ENCODE data around the gene KRT10. TPM values are rescaled to one million over a fixed set of nuclear protein-coding genes. Genes with fewer than 3 reads are reported as not detected.
"Not testable (repeated sequence)": the region's sequence is repeated elsewhere in the genome, so short reads cannot be mapped to it uniquely, and the experiment has no call there.

KRT10 gene
- polyA plus RNA-seq, 12 donors, result 26.9 to 1,201 (median 45.0) TPM; not detected in 1

GRCh38 chr17:40841246-40841645 is 18.8 kb upstream of the KRT10 start:
- DNase-seq, result peak; percentile 14

DNA sequence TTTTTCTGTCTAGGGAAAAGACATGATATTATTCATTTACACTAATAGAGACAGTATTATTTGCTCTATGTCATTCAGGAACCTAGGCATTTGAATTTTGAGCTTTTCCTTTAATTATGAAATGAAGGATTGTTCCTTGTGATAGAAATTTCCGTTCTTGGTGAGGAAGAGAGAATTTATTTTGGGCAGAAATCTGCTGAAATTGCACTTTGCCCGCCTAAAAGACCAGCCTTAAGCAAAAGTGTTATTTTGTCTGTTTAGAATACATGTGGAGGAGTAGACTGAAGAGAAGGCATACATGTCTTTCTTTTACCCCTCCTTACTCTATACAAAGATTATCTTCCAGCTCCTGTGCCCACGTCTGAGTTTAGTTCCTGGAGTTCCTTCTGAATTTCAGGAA is 16.8 kb upstream of the KRT10 start:
- no peak for DNase-seq

- no peak for DNase-seq
These were observed 13.6 kb upstream of the KRT10 start for GRCh38 chr17:40836020-40836419.

GRCh38 chr17:40833882-40834281 is 11.5 kb upstream of the KRT10 start:
- no peak for DNase-seq

- no peak for DNase-seq
These were observed 10.4 kb upstream of the KRT10 start for GRCh38 chr17:40832840-40833239.

DNA sequence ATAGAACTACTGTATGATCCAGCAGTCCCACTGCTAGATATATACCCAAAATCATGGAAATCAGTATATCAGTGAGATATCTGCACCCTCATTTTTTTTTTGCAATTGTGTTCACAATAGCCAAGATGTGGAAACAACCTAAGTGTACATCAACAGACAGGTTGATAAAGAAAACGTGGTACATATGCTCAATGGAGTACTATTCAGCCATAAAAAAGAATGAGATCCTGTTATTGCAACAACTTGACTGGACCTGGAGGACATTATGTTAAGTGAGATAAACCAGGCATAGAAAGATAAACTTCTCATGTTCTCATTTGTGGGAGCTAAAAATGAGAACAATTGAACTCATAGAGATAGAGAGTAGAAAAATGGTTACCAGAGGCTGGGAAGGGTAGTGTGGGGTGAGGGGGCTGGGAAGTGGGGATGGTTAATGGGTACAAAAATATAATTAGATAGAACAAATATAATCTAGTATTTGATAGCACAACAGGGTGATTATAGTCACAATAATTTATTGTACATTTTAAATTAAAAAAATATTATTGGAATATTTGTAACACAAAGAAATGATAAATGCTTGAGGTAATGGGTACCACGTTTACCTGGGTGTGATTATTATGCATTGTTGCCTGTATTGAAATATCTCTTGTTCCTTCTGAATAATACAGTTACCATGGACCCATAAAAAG is 7.8 kb upstream of the KRT10 start:
- no peak for DNase-seq

- DNase-seq, result no peak
These were observed 6.1 kb upstream of the KRT10 start for GRCh38 chr17:40828454-40829044.

- no peak for DNase-seq
These were observed 5.5 kb upstream of the KRT10 start for GRCh38 chr17:40827746-40828453.

- DNase-seq, result no peak
These were observed 3.2 kb upstream of the KRT10 start for GRCh38 chr17:40825599-40825998.

GRCh38 chr17:40824015-40824832 is 1.8 kb upstream of the KRT10 start:
- no peak for DNase-seq

DNA sequence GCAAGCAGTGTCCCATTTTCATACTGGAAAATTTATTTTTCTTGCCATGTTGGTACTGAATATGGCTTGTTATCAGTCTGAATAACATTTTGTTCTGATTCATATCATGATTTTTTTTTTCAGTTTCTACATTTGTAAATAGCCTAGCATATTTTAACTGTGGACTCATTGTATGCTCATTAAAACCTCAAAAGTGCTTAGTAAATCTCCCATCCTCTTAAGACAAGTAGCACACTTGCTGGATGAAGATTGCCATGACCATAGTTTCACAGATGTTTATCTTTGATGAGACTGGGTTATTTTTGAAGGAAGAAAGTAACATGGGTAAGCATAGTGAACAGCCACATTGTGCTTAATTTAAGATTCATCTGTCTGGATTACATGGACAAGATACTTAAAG is 878 bp downstream of the KRT10 start:
- DNase-seq, result no peak

GRCh38 chr17:40820228-40820838 is 2.1 kb downstream of the KRT10 start:
- DNase-seq, result no peak

- peak; percentile 26 for DNase-seq
These were observed 2.8 kb downstream of the KRT10 start for GRCh38 chr17:40819528-40820125.

- peak; percentile 79 for DNase-seq
These were observed 3.5 kb downstream of the KRT10 start for GRCh38 chr17:40818733-40819527.

DNA sequence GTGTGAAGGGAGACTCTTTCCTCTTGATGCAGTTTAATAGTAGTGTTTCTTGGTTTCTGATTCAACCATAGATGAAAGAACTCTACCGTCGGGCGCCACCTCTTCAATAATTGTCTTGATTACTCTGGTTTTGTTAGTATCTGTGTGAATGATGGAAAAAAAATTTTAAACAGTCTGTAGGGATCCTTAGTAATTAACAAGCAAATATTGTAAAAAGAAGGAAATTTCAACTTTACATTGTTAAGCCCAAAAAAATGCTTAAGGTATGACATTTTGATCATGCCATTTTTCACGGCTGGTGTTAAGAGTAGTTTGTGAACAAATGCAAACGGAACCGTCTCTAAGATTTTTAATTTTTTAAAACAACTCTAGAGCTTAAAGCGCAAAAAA is 4.1 kb downstream of the KRT10 start:
- peak; percentile 6 for DNase-seq

DNA sequence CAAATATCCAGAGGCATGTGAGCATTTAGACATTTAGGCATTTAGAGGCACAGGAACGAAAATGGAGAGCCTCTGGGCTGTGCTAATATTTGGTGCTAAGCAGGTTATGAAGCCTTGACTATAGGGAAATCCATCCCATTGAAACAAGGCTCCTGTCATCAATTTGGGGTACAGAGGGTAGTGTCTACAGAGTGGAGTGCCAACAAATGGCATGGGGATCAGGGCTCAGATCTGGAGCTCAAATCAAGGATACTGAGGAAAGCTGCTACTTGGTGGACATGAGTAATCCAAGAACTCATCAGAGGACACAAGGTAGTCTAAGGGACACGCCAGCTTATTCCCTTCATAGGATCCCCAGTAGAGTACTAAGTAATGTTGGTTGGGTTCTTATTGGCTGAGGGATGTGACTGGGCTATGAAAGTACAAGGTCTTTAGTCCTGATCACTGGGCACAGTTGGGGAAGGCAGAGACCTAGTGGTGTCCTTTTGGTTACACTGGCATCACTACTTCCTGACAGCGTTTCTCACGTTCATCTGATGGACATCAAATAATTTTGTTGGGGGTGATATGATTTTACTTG is 5.2 kb downstream of the KRT10 start:
- DNase-seq, result no peak

- DNase-seq, result no peak
These were observed 5.8 kb downstream of the KRT10 start for GRCh38 chr17:40816569-40816968.

- no peak for DNase-seq
These were observed 7.0 kb downstream of the KRT10 start for GRCh38 chr17:40815381-40815780.

GRCh38 chr17:40814657-40815056 is 7.8 kb downstream of the KRT10 start:
- DNase-seq, result not testable (repeated sequence)

DNA sequence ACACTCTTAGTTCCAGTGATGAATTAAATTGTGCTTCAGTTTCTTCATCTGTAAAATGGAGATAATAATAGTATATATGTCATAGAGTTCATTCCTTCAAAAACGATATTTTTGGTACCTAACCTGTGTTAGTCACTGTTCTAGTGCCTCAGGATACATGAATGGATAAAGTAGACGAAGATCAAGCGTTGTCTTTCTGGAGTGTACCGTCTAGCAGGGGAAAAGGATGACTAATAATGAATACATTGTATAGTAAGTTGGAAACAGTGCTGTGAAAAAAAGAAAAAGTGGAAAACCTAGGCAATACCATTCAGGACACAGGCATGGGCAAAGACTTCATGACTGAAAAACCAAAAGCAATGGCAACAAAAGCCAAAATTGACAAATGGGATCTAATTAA is 8.6 kb downstream of the KRT10 start:
- DNase-seq, result no peak
